ENCODE data around the gene SNRNP25. TPM values are rescaled to one million over a fixed set of nuclear protein-coding genes. Genes with fewer than 3 reads are reported as not detected.
A peak's percentile ranks its signal among the peaks of the same experiment; 100 is the strongest.

Gene SNRNP25
- total RNA-seq, 1 experiment from 2014 or later, result 37.0 TPM

GRCh38 chr16:50769-51591 lies 2.6 kb upstream of the SNRNP25 start:
- peaks cover 4% of the 10 kb centered on the region for H3K4me1 ChIP-seq (replicated peaks)
- H3K9me3 ChIP-seq (replicated peaks), result no peaks in the 10 kb centered on the region
- H3K27ac ChIP-seq, result no peak overlapping the region
- peaks cover 47% of the 10 kb centered on the region for H3K36me3 ChIP-seq
- H3K4me3 ChIP-seq, result no peak overlapping the region
- no peak for DNase-seq (ENCODE audit: low read depth in 1 of 2, low spot score in 2 of 2)
- H3K27me3 ChIP-seq (replicated peaks), result no peaks in the 10 kb centered on the region

GRCh38 chr16:54237-54581 lies 581 bp downstream of the SNRNP25 start:
- peaks cover 65% of the 10 kb centered on the region for H3K36me3 ChIP-seq
- H3K9me3 ChIP-seq (replicated peaks), result no peaks in the 10 kb centered on the region
- peaks cover 4% of the 10 kb centered on the region for H3K4me1 ChIP-seq (replicated peaks)
- no peak overlapping the region for H3K27ac ChIP-seq
- peak overlapping the region; percentile 61 for H3K4me3 ChIP-seq
- no peaks in the 10 kb centered on the region for H3K27me3 ChIP-seq (replicated peaks)
- DNase-seq (ENCODE audit: low read depth in 1 of 2, low spot score in 2 of 2), result no peak

GRCh38 chr16:55571-56136 lies 2.0 kb downstream of the SNRNP25 start:
- Histone ChIP-seq H3K36me3 (peaks cover 71% of the 10 kb centered on the region), H3K27me3 (replicated peaks) (no peaks in the 10 kb centered on the region), H3K9me3 (replicated peaks) (no peaks in the 10 kb centered on the region), H3K27ac (no peak overlapping the region), H3K4me1 (replicated peaks) (peaks cover 4% of the 10 kb centered on the region), H3K4me3 (no peak overlapping the region)
- DNase-seq (ENCODE audit: low read depth in 1 of 2, low spot score in 2 of 2), result no peak

GRCh38 chr16:56231-56927 lies 2.8 kb downstream of the SNRNP25 start:
- peaks cover 69% of the 10 kb centered on the region for H3K36me3 ChIP-seq
- no peaks in the 10 kb centered on the region for H3K9me3 ChIP-seq (replicated peaks)
- no peak overlapping the region for H3K4me3 ChIP-seq
- H3K27ac ChIP-seq, result no peak overlapping the region
- H3K4me1 ChIP-seq (replicated peaks), result peaks cover 4% of the 10 kb centered on the region
- no peak for DNase-seq (ENCODE audit: low read depth in 1 of 2, low spot score in 2 of 2)
- no peaks in the 10 kb centered on the region for H3K27me3 ChIP-seq (replicated peaks)

GRCh38 chr16:57711-58110 lies 4.1 kb downstream of the SNRNP25 start:
- peaks cover 80% of the 10 kb centered on the region for H3K36me3 ChIP-seq

GRCh38 chr16:58491-59439 lies 5.1 kb downstream of the SNRNP25 start:
- Histone ChIP-seq H3K27me3 (replicated peaks) (no peaks in the 10 kb centered on the region), H3K4me1 (replicated peaks) (peaks cover 4% of the 10 kb centered on the region), H3K4me3 (no peak overlapping the region), H3K36me3 (peaks cover 91% of the 10 kb centered on the region), H3K9me3 (replicated peaks) (no peaks in the 10 kb centered on the region), H3K27ac (no peak overlapping the region)
- no peak for DNase-seq (ENCODE audit: low read depth in 1 of 2, low spot score in 2 of 2)

More at GRCh38 chr16:57711-58110, 4.1 kb downstream of the SNRNP25 start:
- Histone ChIP-seq H3K4me3 (no peak overlapping the region), H3K27me3 (replicated peaks) (no peaks in the 10 kb centered on the region), H3K27ac (no peak overlapping the region), H3K4me1 (replicated peaks) (peaks cover 4% of the 10 kb centered on the region), H3K9me3 (replicated peaks) (no peaks in the 10 kb centered on the region)
- DNase-seq (ENCODE audit: low read depth in 1 of 2, low spot score in 2 of 2), result no peak

GRCh38 chr16:59440-60059 lies 5.9 kb downstream of the SNRNP25 start:
- Histone ChIP-seq H3K27ac (no peak overlapping the region), H3K4me1 (replicated peaks) (no peaks in the 10 kb centered on the region), H3K36me3 (peaks cover 95% of the 10 kb centered on the region), H3K27me3 (replicated peaks) (no peaks in the 10 kb centered on the region), H3K9me3 (replicated peaks) (no peaks in the 10 kb centered on the region), H3K4me3 (no peak overlapping the region)
- no peak for DNase-seq (ENCODE audit: low read depth in 1 of 2, low spot score in 2 of 2)

GRCh38 chr16:60166-60565 lies 6.5 kb downstream of the SNRNP25 start:
- peak in 1 of 2 experiments; percentile 29 for DNase-seq (ENCODE audit: low read depth in 1 of 2, low spot score in 2 of 2)
- Histone ChIP-seq H3K27ac (no peak overlapping the region), H3K4me1 (replicated peaks) (no peaks in the 10 kb centered on the region), H3K36me3 (peaks cover 97% of the 10 kb centered on the region), H3K27me3 (replicated peaks) (no peaks in the 10 kb centered on the region), H3K9me3 (replicated peaks) (no peaks in the 10 kb centered on the region), H3K4me3 (no peak overlapping the region)

- H3K9me3 ChIP-seq (replicated peaks), result no peaks in the 10 kb centered on the region
- no peak overlapping the region for H3K4me3 ChIP-seq
- H3K36me3 ChIP-seq, result peaks cover 93% of the 10 kb centered on the region
- H3K27ac ChIP-seq, result no peak overlapping the region
- DNase-seq (ENCODE audit: low read depth in 1 of 2, low spot score in 2 of 2), result peak in 1 of 2 experiments; percentile 36
- no peaks in the 10 kb centered on the region for H3K27me3 ChIP-seq (replicated peaks)
- H3K4me1 ChIP-seq (replicated peaks), result no peaks in the 10 kb centered on the region
Observed at GRCh38 chr16:60929-61878, 7.6 kb downstream of the SNRNP25 start.

GRCh38 chr16:61879-62281 lies 8.3 kb downstream of the SNRNP25 start:
- H3K36me3 ChIP-seq, result peaks cover 90% of the 10 kb centered on the region
- no peaks in the 10 kb centered on the region for H3K27me3 ChIP-seq (replicated peaks)
- H3K4me1 ChIP-seq (replicated peaks), result no peaks in the 10 kb centered on the region
- no peak overlapping the region for H3K4me3 ChIP-seq
- no peak for DNase-seq (ENCODE audit: low read depth in 1 of 2, low spot score in 2 of 2)
- no peak overlapping the region for H3K27ac ChIP-seq
- H3K9me3 ChIP-seq (replicated peaks), result no peaks in the 10 kb centered on the region

- peak in 1 of 2 experiments; percentile 42 for DNase-seq (ENCODE audit: low read depth in 1 of 2, low spot score in 2 of 2)
- H3K36me3 ChIP-seq, result peaks cover 84% of the 10 kb centered on the region
- no peaks in the 10 kb centered on the region for H3K9me3 ChIP-seq (replicated peaks)
- no peaks in the 10 kb centered on the region for H3K4me1 ChIP-seq (replicated peaks)
- H3K27me3 ChIP-seq (replicated peaks), result no peaks in the 10 kb centered on the region
- no peak overlapping the region for H3K27ac ChIP-seq
- no peak overlapping the region for H3K4me3 ChIP-seq
Observed at GRCh38 chr16:62283-62967, 8.8 kb downstream of the SNRNP25 start.

GRCh38 chr16:62968-63391 lies 9.4 kb downstream of the SNRNP25 start:
- Histone ChIP-seq H3K27ac (no peak overlapping the region), H3K27me3 (replicated peaks) (no peaks in the 10 kb centered on the region), H3K36me3 (peaks cover 80% of the 10 kb centered on the region), H3K4me3 (no peak overlapping the region), H3K4me1 (replicated peaks) (no peaks in the 10 kb centered on the region), H3K9me3 (replicated peaks) (no peaks in the 10 kb centered on the region)
- no peak for DNase-seq (ENCODE audit: low read depth in 1 of 2, low spot score in 2 of 2)

Measured in SJSA1 (cell line).